Measurements from ENCODE around the gene PRKN. TPM values are rescaled to one million over a fixed set of nuclear protein-coding genes. Genes with fewer than 3 reads are reported as not detected.

Gene PRKN
- total RNA-seq, 1 experiment from 2014 or later = 0.46 TPM

- Histone ChIP-seq H3K27ac (ENCODE audit: low read length) (no peak overlapping the region), H3K4me3 (ENCODE audit: low read depth in 2 of 2, low read length in 2 of 2) (no peak overlapping the region), H3K27me3 (ENCODE audit: control insufficient read depth, insufficient read depth, low read length) (no peaks in the 10 kb centered on the region), H3K36me3 (ENCODE audit: control insufficient read depth, insufficient read depth, low read length) (no peaks in the 10 kb centered on the region), H3K4me1 (ENCODE audit: control insufficient read depth, insufficient read depth, low read length) (no peaks in the 10 kb centered on the region), H3K9me3 (ENCODE audit: control insufficient read depth, insufficient read depth, low read depth, low read length) (no peaks in the 10 kb centered on the region)
- ChIA-PET POLR2A (no interaction called here), CTCF (no interaction called here)
- ATAC-seq (no peak), DNase-seq (ENCODE audit: low read depth, low spot score) (no peak)
- TF ChIP-seq CTCF (IDR thresholded peaks at IDR 0.05) (no peak), REST (IDR thresholded peaks at IDR 0.05; ENCODE audit: insufficient read depth in 1 of 2, low read depth in 2 of 2, low read length in 1 of 2) (no peak), SIN3A (IDR thresholded peaks at IDR 0.05; ENCODE audit: borderline replicate concordance, insufficient read depth, low read depth, low read length) (no peak), POLR2AphosphoS5 (IDR thresholded peaks at IDR 0.05; ENCODE audit: low read depth, low read length) (no peak), TCF7L2 (IDR thresholded peaks at IDR 0.05; ENCODE audit: low read depth, low read length) (no peak)
- intact Hi-C loops (cut with micrococcal nuclease; ENCODE audit: unreplicated experiment) (no loop called here), in situ Hi-C loops (cut with HindIII; ENCODE audit: low pct_unique_long_range_greater_than_20kb, low sequenced_read_pairs) (no loop called here)
- BruUV-seq (replicated peaks) = no TSS peak
These were observed 701.5 kb downstream of the PRKN start for GRCh38 chr6:162026031-162026430.

- no peak for ATAC-seq
- no TSS peak for BruUV-seq (replicated peaks)
- CTCF ChIA-PET = no interaction called here
- DNase-seq (ENCODE audit: low read depth, low spot score) = no peak
- POLR2A ChIA-PET = no interaction called here
- H3K36me3 ChIP-seq (ENCODE audit: control insufficient read depth, insufficient read depth, low read length) = no peaks in the 10 kb centered on the region
- TF ChIP-seq SIN3A (IDR thresholded peaks at IDR 0.05; ENCODE audit: borderline replicate concordance, insufficient read depth, low read depth, low read length) (no peak), TCF7L2 (IDR thresholded peaks at IDR 0.05; ENCODE audit: low read depth, low read length) (no peak), REST (IDR thresholded peaks at IDR 0.05; ENCODE audit: insufficient read depth in 1 of 2, low read depth in 2 of 2, low read length in 1 of 2) (no peak), CTCF (IDR thresholded peaks at IDR 0.05) (no peak), POLR2AphosphoS5 (IDR thresholded peaks at IDR 0.05; ENCODE audit: low read depth, low read length) (no peak)
- no peaks in the 10 kb centered on the region for H3K4me1 ChIP-seq (ENCODE audit: control insufficient read depth, insufficient read depth, low read length)
- intact Hi-C loops (cut with micrococcal nuclease; ENCODE audit: unreplicated experiment) = no loop called here
- H3K4me3 ChIP-seq (ENCODE audit: low read depth in 2 of 2, low read length in 2 of 2) = no peak overlapping the region
- in situ Hi-C loops (cut with HindIII; ENCODE audit: low pct_unique_long_range_greater_than_20kb, low sequenced_read_pairs) = no loop called here
- no peaks in the 10 kb centered on the region for H3K27me3 ChIP-seq (ENCODE audit: control insufficient read depth, insufficient read depth, low read length)
- no peak overlapping the region for H3K27ac ChIP-seq (ENCODE audit: low read length)
- no peaks in the 10 kb centered on the region for H3K9me3 ChIP-seq (ENCODE audit: control insufficient read depth, insufficient read depth, low read depth, low read length)
These were observed 708.2 kb downstream of the PRKN start for GRCh38 chr6:162019349-162019748.
